SH-SY5Y (cell line): ENCODE measurements around the gene VDR.

Experiments
- GATA2 ChIP-seq: IDR thresholded peaks from 2 replicates; pipeline ENCODE4 v1.6.1; 2011; ENCODE audit warnings: mild to moderate bottlenecking, low read depth, low read length
- GATA3 ChIP-seq: IDR thresholded peaks from 2 replicates; pipeline ENCODE4 v1.6.1; 2011; ENCODE audit warnings: low read depth, mild to moderate bottlenecking, low read length, moderate library complexity

DNA sequence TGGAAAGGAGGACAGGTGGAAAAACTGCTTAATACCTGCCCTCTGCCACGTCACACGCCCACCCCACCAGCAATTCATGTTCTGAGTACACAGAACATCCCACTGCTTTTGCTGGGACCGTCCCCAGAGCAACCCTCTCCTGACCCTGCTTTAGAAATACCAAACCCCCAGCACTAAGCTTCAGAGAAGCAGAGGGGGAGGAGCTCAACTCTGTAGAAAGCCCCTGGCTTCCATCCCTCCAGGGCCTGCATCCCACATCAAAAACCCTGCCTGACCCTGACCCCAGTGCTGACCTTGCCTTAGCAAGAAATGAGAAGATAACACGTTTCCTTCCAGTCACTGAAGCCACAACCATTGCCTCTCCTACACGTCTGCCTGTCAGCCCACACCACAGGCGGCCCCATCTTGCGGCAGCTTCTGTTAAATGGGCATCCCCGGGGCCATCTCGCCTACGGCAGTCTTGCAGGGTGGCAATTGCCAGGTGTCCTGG is 19.7 kb downstream of the VDR start:
- TF ChIP-seq GATA2 (no peak), GATA3 (no peak)
